Fibroblast of upper back skin (primary cell): ENCODE data around the gene TNRC6A.
"Not testable (repeated sequence)": the region's sequence is repeated elsewhere in the genome, so short reads cannot be mapped to it uniquely, and the experiment has no call there.

Experiments used
- DNase-seq: peaks from one replicate; pipeline ENCODE4 v3.0.0-alpha.2; 2013

TNRC6A gene

DNA sequence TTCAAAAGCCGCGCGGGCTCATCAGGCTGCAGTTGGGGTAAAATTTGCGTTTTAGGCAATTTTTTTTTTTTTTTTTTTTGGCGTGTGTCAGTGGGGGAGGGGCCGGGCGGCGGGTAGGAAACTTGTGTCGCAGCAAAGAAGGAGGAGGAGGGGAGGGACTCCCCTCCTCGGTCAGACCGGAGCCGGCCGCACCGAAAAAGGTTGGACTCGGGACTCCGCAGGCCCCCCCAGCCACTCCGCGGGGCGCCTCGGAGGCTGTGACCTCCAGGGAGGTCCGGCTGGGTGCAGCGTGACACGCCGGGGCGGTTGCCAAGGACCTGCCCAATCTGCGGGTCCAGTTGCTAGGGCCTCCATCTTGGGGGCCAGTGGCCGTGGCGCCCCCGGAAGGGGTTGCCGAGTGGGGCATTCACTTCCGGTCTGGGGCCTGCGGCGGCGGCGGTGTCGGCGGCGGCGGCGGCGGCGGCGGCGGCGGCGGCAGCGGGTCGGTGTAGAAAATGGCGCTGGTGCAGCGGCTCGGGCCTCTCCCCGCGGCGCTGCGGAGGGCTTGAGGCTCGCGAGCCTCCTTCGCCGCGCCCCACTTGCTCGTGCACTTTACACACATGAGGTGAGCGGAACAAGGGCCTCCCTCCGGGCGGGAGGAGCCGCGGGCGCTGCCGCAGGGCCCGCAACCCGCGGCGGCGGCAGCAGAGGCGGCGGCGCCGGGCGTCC lies at the start of gene TNRC6A:
Gene TNRC6A (plus strand): TSS at position 409 of the 708 bp plus-strand sequence. CDS start 191 bp downstream, at position 600.
- peak; percentile 89 for DNase-seq

GRCh38 chr16:24681793-24682192 lies 47.7 kb upstream of the TNRC6A start:
- DNase-seq = peak; percentile 67

DNA sequence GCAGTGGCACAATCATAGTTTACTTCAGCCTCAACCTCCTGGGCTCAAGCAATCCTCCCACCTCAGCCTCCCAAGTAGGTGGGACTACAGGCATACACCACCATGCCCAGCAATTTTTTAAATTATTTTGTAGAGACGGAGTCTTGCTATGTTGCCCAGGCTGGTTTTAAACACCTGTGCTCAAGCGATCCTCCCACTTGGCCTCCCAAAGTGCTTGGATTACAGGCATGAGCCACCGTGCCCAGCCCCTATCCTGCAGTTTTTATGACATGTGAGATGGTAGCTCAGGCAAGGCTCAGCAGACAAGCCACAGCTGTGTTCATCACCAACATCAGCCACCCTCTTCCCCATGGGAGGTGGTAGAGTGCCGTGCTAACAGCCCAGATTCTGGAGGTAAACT lies 46.2 kb upstream of the TNRC6A start:
- DNase-seq = no peak

DNA sequence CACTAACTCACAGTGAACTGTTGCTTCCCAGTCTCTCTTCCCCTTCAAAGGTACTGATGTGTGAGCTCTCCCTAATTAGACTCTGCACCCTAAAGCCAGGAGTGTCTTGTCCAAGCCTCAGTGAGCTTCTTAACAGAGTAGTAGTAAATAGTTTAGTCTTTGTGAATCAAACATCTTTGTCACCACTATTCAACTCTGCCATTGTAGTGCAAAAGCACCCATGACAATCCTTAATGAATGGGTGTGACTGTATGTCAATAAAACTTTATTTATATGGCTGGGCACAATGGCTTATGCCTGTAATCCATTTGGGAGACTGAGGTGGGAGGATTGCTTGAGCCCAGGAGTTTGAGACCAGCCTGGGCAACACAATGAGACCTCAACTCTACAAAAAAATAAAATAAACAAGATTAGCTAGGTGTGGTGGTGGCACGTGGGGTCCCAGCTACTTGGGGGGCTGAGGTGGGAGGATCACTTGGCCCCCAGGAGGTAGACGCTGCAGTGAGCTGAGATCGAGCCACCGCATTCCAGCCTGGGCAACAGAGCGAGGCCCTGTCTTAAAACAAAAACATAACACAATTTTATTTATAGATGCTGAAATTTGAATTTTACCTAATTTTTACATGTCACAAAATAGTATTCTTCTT lies 45.5 kb upstream of the TNRC6A start:
- no peak for DNase-seq

GRCh38 chr16:24685539-24686432 lies 43.7 kb upstream of the TNRC6A start:
- peak; percentile 77 for DNase-seq

DNA sequence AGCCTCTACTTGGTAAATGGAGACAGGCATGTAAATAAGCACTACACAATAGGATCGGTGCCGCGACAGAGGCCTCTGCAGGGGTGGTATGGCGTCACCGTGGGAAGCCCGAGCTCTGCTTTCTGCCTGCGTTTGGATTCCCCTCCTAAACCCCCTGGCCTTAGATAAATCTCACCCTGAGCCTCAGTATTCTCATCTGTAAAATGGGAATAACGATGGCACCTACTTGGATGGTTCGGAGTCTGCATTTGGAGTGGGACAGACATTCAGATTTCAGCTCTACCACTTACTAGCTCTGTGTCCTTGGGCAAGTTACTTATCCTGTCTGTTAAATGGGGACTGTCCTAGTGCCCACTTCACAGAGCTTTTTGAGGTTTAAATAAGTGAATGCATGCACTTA lies 42.8 kb upstream of the TNRC6A start:
- DNase-seq = no peak

GRCh38 chr16:24688359-24688758 lies 41.1 kb upstream of the TNRC6A start:
- DNase-seq = no peak

DNA sequence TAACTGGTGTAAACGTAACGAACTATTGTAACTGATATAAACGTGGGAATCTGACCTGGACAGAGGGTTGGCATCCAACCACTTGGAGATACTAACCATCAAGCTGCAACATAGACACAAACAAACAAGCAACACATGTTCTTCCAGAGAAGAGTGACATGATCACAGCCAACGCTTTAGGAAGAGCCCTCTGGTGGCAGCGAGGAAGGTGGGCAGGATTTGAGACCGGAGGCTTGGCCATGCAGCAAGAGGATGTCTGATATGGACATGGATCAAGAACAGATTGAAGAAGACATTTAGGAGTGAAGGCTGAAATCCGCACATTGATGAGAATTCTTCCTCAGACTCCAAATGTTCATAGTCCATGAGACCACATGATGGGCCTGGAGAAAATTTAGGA lies 40.3 kb upstream of the TNRC6A start:
- DNase-seq = peak; percentile 55

DNA sequence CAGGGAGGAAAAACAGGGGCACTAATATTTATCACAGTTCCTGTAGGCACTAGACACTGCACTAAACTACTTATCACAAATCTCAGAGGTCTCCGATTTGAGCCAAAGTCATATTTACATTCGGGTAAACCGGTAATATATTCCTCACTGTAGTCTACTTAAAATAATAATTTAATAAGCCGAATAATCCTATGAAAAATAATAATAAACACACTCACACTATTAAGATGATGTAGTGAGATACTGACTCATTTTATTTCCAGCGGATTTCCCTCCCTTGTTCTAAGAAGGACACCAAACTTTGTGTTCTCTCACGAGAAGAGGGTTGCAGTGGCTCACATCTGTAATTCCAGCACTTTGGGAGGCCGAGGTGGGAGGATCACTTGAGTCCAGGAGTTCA lies 36.6 kb upstream of the TNRC6A start:
- no peak for DNase-seq

DNA sequence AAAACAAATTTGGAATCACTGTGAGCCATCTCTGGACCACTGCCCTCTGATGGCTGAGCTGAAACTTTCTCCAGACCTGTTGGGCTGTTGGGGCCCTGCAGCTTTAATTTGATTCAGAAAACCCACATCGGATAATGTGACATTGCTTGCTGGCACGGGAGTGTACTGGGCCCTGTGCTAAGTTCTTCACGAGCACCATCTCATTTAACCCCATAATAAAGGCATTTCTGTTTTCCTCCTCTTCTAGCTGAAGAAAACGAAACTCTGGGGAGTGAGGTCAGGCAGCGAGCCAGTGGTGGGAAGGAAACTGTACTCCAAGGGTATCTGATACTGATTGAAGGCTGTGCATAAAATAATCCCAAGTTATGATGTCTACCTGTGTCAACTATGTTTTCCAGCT lies 34.5 kb upstream of the TNRC6A start:
- no peak for DNase-seq

- no peak for DNase-seq
Measured at GRCh38 chr16:24696699-24697098, 32.8 kb upstream of the TNRC6A start.

GRCh38 chr16:24698308-24698707 lies 31.1 kb upstream of the TNRC6A start:
- no peak for DNase-seq

GRCh38 chr16:24699151-24699723 lies 30.2 kb upstream of the TNRC6A start:
- no peak for DNase-seq

GRCh38 chr16:24700549-24701392 lies 28.7 kb upstream of the TNRC6A start:
- peak; percentile 100 for DNase-seq

GRCh38 chr16:24701521-24701951 lies 27.9 kb upstream of the TNRC6A start:
- peak; percentile 83 for DNase-seq

DNA sequence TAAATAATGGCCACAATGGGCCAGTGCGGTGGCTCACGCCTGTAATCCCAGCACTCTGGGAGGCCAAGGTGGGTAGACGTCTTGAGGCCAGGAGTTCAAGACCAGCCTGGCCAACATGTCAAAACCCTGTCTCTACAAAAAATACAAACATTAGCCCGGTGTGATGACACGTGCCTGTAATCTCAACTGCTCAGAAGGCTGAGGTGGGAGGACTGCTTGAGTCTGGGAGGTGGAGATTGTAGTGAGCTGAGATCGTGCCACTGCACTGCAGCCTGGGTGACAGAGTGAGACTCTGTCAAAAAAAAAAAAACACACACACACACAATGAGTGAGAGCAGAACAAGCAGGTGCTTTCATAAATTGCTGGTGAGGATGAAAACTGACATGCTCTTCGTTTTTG lies 21.7 kb upstream of the TNRC6A start:
- DNase-seq = not testable (repeated sequence)

- DNase-seq = no peak
Measured at GRCh38 chr16:24713379-24713778, 16.1 kb upstream of the TNRC6A start.

- DNase-seq = peak; percentile 84
Measured at GRCh38 chr16:24717411-24717810, 12.0 kb upstream of the TNRC6A start.

DNA sequence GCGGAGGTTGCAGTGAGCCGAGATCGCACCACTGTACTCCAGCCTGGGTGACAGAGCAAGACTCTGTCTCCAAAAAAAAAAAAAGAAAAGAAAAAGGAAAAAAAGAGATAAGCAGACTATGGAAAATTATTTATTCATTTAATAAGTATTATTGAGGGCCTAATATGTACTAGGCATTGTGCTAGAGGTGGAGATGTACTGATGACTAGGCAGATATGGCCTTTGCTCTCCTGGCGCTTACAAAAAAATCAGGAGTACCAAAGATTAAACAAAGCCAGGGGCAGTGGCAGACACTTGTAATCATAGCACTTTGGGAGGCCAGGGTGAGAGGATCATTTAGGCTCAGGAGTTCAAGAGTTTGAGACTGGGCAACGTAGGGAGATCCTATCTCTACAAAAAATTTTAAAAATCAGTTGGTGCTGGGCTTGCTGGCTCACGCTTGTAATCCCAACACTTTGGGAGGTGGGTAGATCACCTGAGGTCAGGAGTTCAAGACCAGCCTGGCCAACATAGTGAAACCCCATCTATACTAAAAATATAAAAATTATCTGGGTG lies 10.4 kb upstream of the TNRC6A start:
- DNase-seq = no peak

DNA sequence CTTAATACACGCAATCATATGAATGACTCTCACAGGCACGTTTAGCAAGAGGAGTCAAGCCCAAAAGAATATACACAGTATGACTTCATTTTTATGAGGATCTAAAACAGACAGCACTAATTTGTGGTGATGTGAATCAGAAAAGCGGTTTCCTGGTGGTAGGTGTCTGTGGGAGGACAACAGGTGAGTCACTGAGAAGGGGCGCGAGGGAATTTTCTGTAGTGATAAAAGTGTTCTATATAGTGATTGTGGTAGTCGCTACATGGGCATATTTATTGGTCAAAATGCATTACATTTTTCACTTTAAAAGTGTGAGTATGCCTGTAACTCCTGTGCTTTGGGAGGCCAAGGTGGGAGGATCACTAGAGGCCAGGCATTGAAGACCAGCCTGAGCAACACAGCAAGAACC lies 7.6 kb upstream of the TNRC6A start:
- no peak for DNase-seq

- DNase-seq = peak; percentile 47
Measured at GRCh38 chr16:24723663-24724062, 5.8 kb upstream of the TNRC6A start.

GRCh38 chr16:24728011-24728410 lies 1.4 kb upstream of the TNRC6A start:
- DNase-seq = no peak
